ENCODE results near the gene KRT32.

GRCh38 chr17:41512546-41513167 lies 45.5 kb upstream of the KRT32 start:
- TF ChIP-seq, protein P1, sequence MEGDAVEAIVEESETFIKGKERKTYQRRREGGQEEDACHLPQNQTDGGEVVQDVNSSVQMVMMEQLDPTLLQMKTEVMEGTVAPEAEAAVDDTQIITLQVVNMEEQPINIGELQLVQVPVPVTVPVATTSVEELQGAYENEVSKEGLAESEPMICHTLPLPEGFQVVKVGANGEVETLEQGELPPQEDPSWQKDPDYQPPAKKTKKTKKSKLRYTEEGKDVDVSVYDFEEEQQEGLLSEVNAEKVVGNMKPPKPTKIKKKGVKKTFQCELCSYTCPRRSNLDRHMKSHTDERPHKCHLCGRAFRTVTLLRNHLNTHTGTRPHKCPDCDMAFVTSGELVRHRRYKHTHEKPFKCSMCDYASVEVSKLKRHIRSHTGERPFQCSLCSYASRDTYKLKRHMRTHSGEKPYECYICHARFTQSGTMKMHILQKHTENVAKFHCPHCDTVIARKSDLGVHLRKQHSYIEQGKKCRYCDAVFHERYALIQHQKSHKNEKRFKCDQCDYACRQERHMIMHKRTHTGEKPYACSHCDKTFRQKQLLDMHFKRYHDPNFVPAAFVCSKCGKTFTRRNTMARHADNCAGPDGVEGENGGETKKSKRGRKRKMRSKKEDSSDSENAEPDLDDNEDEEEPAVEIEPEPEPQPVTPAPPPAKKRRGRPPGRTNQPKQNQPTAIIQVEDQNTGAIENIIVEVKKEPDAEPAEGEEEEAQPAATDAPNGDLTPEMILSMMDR (IDR thresholded peaks at IDR 0.05), result no peak
- TF ChIP-seq POLR2A (IDR thresholded peaks at IDR 0.05), result no peak
